Neutrophil (primary cell): Measurements from ENCODE around the gene MOV10L1.

Experiments
- H3K27ac ChIP-seq: fragments of 200-600 bp; sonication (generic); 2 replicates; pipeline ENCODE4 v1.5.1; 2016; ENCODE audit warnings: mild to moderate bottlenecking, moderate library complexity
- H3K27me3 ChIP-seq: fragments of 200-600 bp; sonication (generic); 2 replicates; pipeline ENCODE4 v1.6.0; 2016; ENCODE audit warnings: mild to moderate bottlenecking
- H3K36me3 ChIP-seq: fragments of 200-600 bp; sonication (generic); 2 replicates; pipeline ENCODE4 v1.5.1; 2017
- H3K4me1 ChIP-seq, 2 experiments: fragments of 200-600 bp in 1 of 2; sonication (generic) in 1 of 2; 1 replicate in 1 of 2; 2 replicates in 1 of 2; pipeline versions ENCODE4 v1.5.1 to v1.6.1; 2013 to 2016; ENCODE audit warnings: low read depth in 1 of 2, low read length in 1 of 2, mild to moderate bottlenecking in 1 of 2, moderate library complexity in 1 of 2; ENCODE audit not compliant: control insufficient read depth in 1 of 2, insufficient read depth in 1 of 2
- H3K4me3 ChIP-seq, 2 experiments: fragments of 200-600 bp in 1 of 2; sonication (generic) in 1 of 2; 1 replicate in 1 of 2; 2 replicates in 1 of 2; pipeline ENCODE4 v1.5.1; 2013 to 2016; ENCODE audit warnings: low read depth in 1 of 2, low read length in 1 of 2, mild to moderate bottlenecking in 1 of 2, moderate library complexity in 1 of 2
- H3K9me3 ChIP-seq: fragments of 200-600 bp; sonication (generic); 2 replicates; pipeline ENCODE4 v1.5.1; 2016
- TF ChIP-seq, protein P1 (sequence below): fragments of 200-600 bp; sonication (generic); IDR thresholded peaks from 2 replicates; pipeline ENCODE4 v1.5.1; 2016; ENCODE audit warnings: antibody characterized with exemption

The MOV10L1 gene

DNA sequence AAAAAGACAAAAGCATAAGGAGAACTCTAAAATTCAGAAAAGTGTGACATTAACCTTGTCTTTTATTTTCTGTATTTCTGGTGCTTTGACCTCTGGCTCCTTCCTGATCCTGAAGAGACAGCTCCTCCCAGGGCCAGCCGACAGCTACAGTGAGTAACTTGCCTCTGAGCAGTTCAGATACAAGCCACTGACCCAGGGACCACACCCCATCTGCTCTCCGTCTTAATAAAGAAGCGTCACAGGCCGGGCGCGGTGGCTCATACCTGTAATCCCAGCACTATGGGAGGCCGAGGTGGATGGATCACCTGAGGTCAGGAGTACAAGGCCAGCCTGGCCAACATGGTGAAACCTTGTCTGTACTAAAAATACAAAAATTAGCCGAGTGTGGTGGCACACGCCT lies 11.0 kb upstream of the MOV10L1 start:
- TF ChIP-seq, protein P1, sequence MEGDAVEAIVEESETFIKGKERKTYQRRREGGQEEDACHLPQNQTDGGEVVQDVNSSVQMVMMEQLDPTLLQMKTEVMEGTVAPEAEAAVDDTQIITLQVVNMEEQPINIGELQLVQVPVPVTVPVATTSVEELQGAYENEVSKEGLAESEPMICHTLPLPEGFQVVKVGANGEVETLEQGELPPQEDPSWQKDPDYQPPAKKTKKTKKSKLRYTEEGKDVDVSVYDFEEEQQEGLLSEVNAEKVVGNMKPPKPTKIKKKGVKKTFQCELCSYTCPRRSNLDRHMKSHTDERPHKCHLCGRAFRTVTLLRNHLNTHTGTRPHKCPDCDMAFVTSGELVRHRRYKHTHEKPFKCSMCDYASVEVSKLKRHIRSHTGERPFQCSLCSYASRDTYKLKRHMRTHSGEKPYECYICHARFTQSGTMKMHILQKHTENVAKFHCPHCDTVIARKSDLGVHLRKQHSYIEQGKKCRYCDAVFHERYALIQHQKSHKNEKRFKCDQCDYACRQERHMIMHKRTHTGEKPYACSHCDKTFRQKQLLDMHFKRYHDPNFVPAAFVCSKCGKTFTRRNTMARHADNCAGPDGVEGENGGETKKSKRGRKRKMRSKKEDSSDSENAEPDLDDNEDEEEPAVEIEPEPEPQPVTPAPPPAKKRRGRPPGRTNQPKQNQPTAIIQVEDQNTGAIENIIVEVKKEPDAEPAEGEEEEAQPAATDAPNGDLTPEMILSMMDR = no peak

DNA sequence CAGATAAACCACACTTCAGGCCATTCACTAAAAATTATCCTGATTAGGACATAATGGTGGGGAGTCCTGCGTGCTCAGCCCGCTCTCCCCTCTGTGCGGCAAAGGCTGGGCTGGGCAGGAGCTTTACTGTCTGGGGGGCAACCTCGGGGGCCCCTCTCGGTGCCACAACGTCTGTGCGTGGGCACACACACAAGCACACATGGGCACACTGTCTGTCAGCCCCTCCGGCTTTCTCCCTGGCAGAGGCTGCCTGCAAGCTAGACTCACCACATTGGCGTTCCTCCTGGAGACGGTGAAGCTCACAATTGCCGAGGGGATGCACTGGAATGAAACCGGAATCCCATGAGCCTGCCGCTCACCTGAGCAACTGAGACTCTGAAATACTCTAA lies 9.7 kb upstream of the MOV10L1 start:
- peaks cover 0 to 19% of the 10 kb centered on the region in 2 experiments for H3K4me1 ChIP-seq
- peaks cover 29% of the 10 kb centered on the region for H3K36me3 ChIP-seq
- TF ChIP-seq, protein P1 = no peak
- H3K27me3 ChIP-seq = no peaks in the 10 kb centered on the region
- no peak overlapping the region for H3K27ac ChIP-seq
- no peak overlapping the region for H3K4me3 ChIP-seq
- no peaks in the 10 kb centered on the region for H3K9me3 ChIP-seq

More for the DNA sequence above, 11.0 kb upstream of the MOV10L1 start:
- peaks cover 29% of the 10 kb centered on the region for H3K36me3 ChIP-seq
- H3K4me1 ChIP-seq = peaks cover 0 to 6% of the 10 kb centered on the region in 2 experiments
- H3K4me3 ChIP-seq = no peak overlapping the region
- H3K27ac ChIP-seq = no peak overlapping the region
- H3K27me3 ChIP-seq = no peaks in the 10 kb centered on the region
- H3K9me3 ChIP-seq = no peaks in the 10 kb centered on the region

DNA sequence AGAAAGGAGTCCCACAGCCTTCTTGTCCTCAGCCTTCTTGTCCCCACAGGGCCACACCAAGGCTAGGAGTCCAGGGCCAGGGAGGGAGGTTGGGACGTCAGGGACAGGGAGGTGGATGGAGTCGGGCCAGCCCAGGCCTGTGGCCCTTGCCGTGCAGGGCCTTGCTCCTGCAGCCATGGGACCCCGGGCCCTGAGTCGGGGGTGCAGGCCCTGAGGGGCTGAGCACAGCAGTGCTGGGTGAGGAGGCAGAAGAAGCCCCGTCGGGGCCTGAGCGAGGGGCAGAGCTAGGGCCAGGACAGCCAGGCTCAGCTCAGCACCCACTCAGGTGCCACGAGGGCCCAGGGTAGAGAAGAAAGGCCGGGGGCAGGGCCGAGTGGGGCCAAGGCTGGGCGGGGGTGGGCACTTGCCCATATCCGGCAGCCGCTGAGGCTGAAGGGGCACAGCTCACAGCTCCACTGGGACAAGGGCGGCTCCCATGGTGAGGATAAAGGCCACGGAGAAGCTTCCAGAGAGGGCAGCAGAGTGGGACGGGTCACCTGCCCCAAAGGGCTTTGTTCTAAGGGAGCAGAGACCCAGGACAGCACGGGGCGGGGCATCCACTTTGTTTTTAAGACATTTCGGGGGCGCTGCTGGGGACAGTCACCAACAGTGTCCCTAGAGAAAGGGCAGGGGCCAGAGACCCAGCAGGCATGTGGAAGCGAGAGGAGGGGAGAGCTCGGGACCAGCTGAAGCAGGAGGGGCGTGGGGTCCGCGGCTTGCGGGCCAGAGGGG lies 8.2 kb upstream of the MOV10L1 start:
- TF ChIP-seq, protein P1 = no peak
- H3K4me1 ChIP-seq = peaks cover 0 to 21% of the 10 kb centered on the region in 2 experiments

DNA sequence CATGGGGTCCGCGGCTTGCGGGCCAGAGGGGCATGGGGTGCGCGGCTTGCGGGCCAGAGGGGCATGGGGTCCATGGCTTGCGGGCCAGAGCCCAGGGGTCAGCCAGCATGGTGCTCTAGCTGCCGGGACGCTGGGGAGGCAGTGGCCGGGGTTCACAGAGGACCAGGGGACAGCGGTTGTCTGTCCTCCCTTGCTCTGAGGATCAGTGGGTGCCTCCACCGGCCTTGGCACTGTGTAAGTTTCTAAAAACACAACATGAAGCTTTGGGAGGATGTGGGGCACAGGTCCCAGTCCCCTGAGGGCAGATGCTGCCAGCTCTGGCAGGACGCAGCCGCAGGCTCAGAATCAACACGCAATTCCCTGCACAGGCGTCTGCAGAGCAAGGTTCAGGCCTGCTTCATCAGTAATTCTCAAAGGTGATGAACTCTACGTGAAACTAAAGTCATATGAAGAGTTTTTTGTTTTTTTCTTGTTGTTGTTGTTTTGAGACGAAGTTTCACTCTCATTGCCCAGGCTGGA lies 7.5 kb upstream of the MOV10L1 start:
- Histone ChIP-seq H3K27ac (no peak overlapping the region), H3K9me3 (peaks cover 8% of the 10 kb centered on the region), H3K4me1 (peaks cover 0 to 21% of the 10 kb centered on the region in 2 experiments), H3K27me3 (no peaks in the 10 kb centered on the region), H3K4me3 (no peak overlapping the region), H3K36me3 (peaks cover 21% of the 10 kb centered on the region)
- TF ChIP-seq, protein P1 = no peak

More for the DNA sequence above, 8.2 kb upstream of the MOV10L1 start:
- no peak overlapping the region for H3K27ac ChIP-seq
- H3K9me3 ChIP-seq = peaks cover 1% of the 10 kb centered on the region
- peaks cover 27% of the 10 kb centered on the region for H3K36me3 ChIP-seq
- no peak overlapping the region for H3K4me3 ChIP-seq
- no peaks in the 10 kb centered on the region for H3K27me3 ChIP-seq

DNA sequence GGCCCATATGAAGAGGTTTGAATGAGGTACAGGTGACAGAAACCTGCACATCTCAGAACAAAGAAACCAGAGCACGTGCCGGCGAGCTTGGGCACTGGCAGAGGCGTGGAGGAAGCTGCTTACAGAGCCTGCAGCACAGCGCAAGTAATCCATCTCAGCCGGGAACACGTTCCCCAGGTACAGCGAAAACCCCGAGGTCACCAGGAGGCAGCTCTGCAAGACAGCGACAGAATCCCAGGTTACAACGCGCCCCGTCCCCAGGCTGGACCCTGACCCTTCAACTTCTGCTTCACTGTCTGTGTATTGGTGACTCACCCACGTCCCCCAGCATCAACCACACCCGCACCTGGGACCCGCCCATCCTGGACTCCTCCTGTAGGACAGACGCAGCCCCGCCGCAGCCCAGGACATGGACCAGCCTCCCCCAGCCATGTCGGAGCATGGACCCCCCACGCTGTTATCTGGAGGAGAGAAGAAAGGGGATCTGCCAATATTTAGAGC lies 6.8 kb upstream of the MOV10L1 start:
- no peaks in the 10 kb centered on the region for H3K27me3 ChIP-seq
- no peak overlapping the region for H3K27ac ChIP-seq
- TF ChIP-seq, protein P1 = no peak
- H3K36me3 ChIP-seq = peaks cover 16% of the 10 kb centered on the region
- no peak overlapping the region for H3K4me3 ChIP-seq
- peaks cover 0 to 21% of the 10 kb centered on the region in 2 experiments for H3K4me1 ChIP-seq
- peaks cover 11% of the 10 kb centered on the region for H3K9me3 ChIP-seq
